PC-9 (cell line): ENCODE data around the gene ZNF609. TPM values are rescaled to one million over a fixed set of nuclear protein-coding genes. Genes with fewer than 3 reads are reported as not detected.

Source experiments
- BruUV-seq: library from RNA; stranded (reverse); fragments of 400-500 nt; replicated peaks from 2 replicates; lab custom pipeline; 2021; lab: Mats Ljungman, UMichigan
- CTCF ChIA-PET: fragments of 300-600 bp; sonication (Branson Sonifier 250); formaldehyde crosslinking; loops from one replicate; lab custom pipeline; 2022; ENCODE audit warnings: antibody characterized with exemption; lab: Charles Lee
- POLR2A ChIA-PET: fragments of 300-600 bp; sonication (Branson Sonifier 250); formaldehyde crosslinking; loops from one replicate; lab custom pipeline; 2022; ENCODE audit warnings: antibody characterized with exemption; ENCODE audit not compliant: unreplicated experiment; lab: Charles Lee
- DNase-seq, 2 experiments: peaks; one replicate each; pipeline versions ENCODE4 v3.0.0 to v3.0.0-alpha.2; 2015 to 2022; ENCODE audit warnings: mixed read lengths in 1 of 2
- H2AFZ ChIP-seq: fragments of 200-600 bp; sonication (generic); 2 replicates; pipeline ENCODE4 v1.8.1; 2017; ENCODE audit warnings: antibody characterized with exemption
- H3F3A ChIP-seq: fragments of 200-600 bp; sonication (generic); 2 replicates; pipeline ENCODE4 v1.8.1; 2017; ENCODE audit warnings: antibody characterized with exemption, mild to moderate bottlenecking, low read depth; ENCODE audit not compliant: insufficient read depth
- H3K27ac ChIP-seq: fragments of 200-600 bp; sonication (generic); 2 replicates; pipeline ENCODE4 v1.6.1; 2016; ENCODE audit warnings: mixed run types
- H3K27me3 ChIP-seq: fragments of 200-600 bp; sonication (generic); 2 replicates; pipeline ENCODE4 v1.6.1; 2016; ENCODE audit warnings: low read depth, mixed run types; ENCODE audit not compliant: insufficient read depth
- H3K36me3 ChIP-seq: fragments of 200-600 bp; sonication (generic); 2 replicates; pipeline ENCODE4 v1.6.1; 2016; ENCODE audit warnings: low read depth, mixed run types
- H3K4me1 ChIP-seq: fragments of 200-600 bp; sonication (generic); replicated peaks from 2 replicates; pipeline ENCODE4 v1.6.1; 2016; ENCODE audit warnings: mixed run types; ENCODE audit not compliant: insufficient read depth
- H3K4me2 ChIP-seq: fragments of 200-600 bp; sonication (generic); 2 replicates; pipeline ENCODE4 v1.6.1; 2017; ENCODE audit warnings: mixed run types
- H3K4me3 ChIP-seq: fragments of 200-600 bp; sonication (generic); 2 replicates; pipeline ENCODE4 v1.6.1; 2016; ENCODE audit warnings: mixed run types
- H3K79me2 ChIP-seq: fragments of 200-600 bp; sonication (generic); 2 replicates; pipeline ENCODE4 v1.6.1; 2017; ENCODE audit warnings: low read depth, mixed run types
- H3K9me2 ChIP-seq: fragments of 200-600 bp; sonication (generic); 2 replicates; pipeline ENCODE4 v1.8.1; 2017; ENCODE audit warnings: mild to moderate bottlenecking; ENCODE audit not compliant: insufficient read depth
- H3K9me3 ChIP-seq: fragments of 200-600 bp; sonication (generic); 2 replicates; pipeline ENCODE4 v1.8.1; 2016; ENCODE audit warnings: low read depth; ENCODE audit not compliant: insufficient read depth
- H4K20me1 ChIP-seq: fragments of 200-600 bp; sonication (generic); 2 replicates; pipeline ENCODE4 v1.8.1; 2017; ENCODE audit not compliant: insufficient read depth
- EZH2 ChIP-seq: fragments of 200-600 bp; sonication (generic); IDR thresholded peaks from 2 replicates; pipeline ENCODE4 v1.8.0; 2017; ENCODE audit warnings: antibody characterized with exemption, low read depth
- intact Hi-C: fragments of 100-400 bp; cut with micrococcal nuclease; formaldehyde crosslinking; loops from one replicate; pipeline ENCODE4 v1.10.0; 2022; ENCODE audit not compliant: unreplicated experiment
- total RNA-seq: library from RNA; stranded (reverse); gene quantifications from 2 replicates; pipeline ENCODE4 v1.2.3, GENCODE V29; 2021
- TF ChIP-seq, protein P1 (sequence below): fragments of 200-600 bp; sonication (generic); conservative IDR thresholded peaks from 2 replicates; pipeline ENCODE4 v1.6.1; 2017; ENCODE audit warnings: mixed run types, antibody characterized with exemption, mild to moderate bottlenecking, moderate library complexity

ZNF609 gene
- total RNA-seq, 1 experiment from 2014 or later = 38.6 TPM

DNA sequence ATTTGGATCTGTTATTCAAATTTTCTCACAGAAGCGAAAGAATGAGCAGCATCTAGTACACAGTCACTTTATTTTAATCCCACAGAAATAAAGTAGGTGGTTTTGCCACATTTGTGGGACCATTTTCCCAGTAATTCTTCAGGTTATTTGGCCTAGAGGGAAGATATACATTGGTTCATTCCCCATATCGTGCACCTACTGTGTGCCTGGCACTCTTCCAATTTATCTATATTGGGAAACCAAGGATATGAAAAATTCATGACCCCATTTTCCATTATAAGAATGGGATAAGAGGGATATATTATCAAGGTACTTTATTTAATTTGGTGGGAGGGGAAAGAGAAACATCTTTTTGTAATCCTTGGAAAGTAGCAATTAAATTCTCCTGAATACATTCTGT lies 37.7 kb upstream of the ZNF609 start:
- H3K79me2 ChIP-seq = no peaks in the 10 kb centered on the region
- no peak for DNase-seq
- H2AFZ ChIP-seq = no peak overlapping the region
- H3F3A ChIP-seq = no peaks in the 10 kb centered on the region; the same call in 1 of the 2 replicates
- H3K9me2 ChIP-seq = no peaks in the 10 kb centered on the region
- no peak overlapping the region for H3K4me2 ChIP-seq
- no peaks in the 10 kb centered on the region for H3K36me3 ChIP-seq
- CTCF ChIA-PET = no interaction called here
- BruUV-seq = no TSS peak
- no peak overlapping the region for H3K4me3 ChIP-seq
- no peak overlapping the region for H3K27ac ChIP-seq
- POLR2A ChIA-PET = no interaction called here
- intact Hi-C loops = loop anchor here (10.0 kb wide), 1 partner anchor 232 kb away; no protein-coding TSS in a partner anchor
- no peaks in the 10 kb centered on the region for H3K27me3 ChIP-seq
- no peaks in the 10 kb centered on the region for H4K20me1 ChIP-seq
- no peaks in the 10 kb centered on the region for H3K9me3 ChIP-seq
- TF ChIP-seq, protein P1, sequence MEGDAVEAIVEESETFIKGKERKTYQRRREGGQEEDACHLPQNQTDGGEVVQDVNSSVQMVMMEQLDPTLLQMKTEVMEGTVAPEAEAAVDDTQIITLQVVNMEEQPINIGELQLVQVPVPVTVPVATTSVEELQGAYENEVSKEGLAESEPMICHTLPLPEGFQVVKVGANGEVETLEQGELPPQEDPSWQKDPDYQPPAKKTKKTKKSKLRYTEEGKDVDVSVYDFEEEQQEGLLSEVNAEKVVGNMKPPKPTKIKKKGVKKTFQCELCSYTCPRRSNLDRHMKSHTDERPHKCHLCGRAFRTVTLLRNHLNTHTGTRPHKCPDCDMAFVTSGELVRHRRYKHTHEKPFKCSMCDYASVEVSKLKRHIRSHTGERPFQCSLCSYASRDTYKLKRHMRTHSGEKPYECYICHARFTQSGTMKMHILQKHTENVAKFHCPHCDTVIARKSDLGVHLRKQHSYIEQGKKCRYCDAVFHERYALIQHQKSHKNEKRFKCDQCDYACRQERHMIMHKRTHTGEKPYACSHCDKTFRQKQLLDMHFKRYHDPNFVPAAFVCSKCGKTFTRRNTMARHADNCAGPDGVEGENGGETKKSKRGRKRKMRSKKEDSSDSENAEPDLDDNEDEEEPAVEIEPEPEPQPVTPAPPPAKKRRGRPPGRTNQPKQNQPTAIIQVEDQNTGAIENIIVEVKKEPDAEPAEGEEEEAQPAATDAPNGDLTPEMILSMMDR = no peak
- no peak for TF ChIP-seq EZH2
- no peaks in the 10 kb centered on the region for H3K4me1 ChIP-seq

DNA sequence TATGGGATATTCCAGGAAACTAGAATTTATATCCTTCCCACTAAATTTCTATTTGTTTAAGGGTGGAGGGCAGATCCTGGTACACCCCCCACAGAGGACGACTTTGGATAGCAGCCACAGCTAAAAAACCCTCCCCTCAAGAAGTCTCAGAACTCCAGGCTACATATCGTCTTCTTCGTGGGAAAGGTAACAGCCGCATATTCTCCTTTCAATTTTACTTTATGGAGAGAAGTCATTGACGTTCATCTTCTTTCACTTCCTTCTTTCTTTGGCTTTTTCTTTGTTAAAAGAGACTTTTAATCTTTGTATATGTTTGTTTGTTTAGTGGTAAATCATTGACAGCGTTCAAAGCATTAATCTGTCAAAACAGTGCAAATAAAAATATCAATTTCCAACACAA lies 36.4 kb upstream of the ZNF609 start:
- H3K9me2 ChIP-seq = no peaks in the 10 kb centered on the region
- no peaks in the 10 kb centered on the region for H3K27me3 ChIP-seq
- no peak for DNase-seq
- no peak overlapping the region for H3K27ac ChIP-seq
- intact Hi-C loops = loop anchor here (10.0 kb wide), 1 partner anchor 231 kb away; no protein-coding TSS in a partner anchor
- H3F3A ChIP-seq = no peaks in the 10 kb centered on the region; the same call in 1 of the 2 replicates
- H3K4me2 ChIP-seq = no peak overlapping the region
- H2AFZ ChIP-seq = no peak overlapping the region
- H3K79me2 ChIP-seq = no peaks in the 10 kb centered on the region
- no peaks in the 10 kb centered on the region for H4K20me1 ChIP-seq
- ChIA-PET POLR2A (no interaction called here), CTCF (no interaction called here)
- no TSS peak for BruUV-seq
- H3K4me1 ChIP-seq = no peaks in the 10 kb centered on the region
- TF ChIP-seq, protein P1 = no peak
- TF ChIP-seq EZH2 = no peak
- H3K4me3 ChIP-seq = no peak overlapping the region
- no peaks in the 10 kb centered on the region for H3K9me3 ChIP-seq
- no peaks in the 10 kb centered on the region for H3K36me3 ChIP-seq

DNA sequence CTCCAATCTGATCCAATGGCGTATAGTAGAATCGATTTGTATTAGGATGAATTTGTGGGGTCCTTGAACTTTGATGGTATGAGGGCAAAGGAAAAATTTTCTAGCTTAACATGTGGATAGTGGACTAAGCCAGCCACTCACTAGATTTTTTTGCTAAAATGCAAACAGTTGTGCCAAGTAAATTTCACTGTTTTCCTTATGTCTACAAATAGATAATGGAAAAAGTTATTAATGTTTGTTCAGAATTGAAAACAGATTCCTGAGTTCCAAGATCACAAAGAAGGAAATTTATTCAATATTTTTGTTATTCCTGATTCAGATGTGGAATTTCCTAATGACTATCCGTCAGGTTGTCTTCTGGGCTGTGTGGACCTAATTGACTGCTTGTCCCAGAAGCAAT lies 35.2 kb upstream of the ZNF609 start:
- H3K4me1 ChIP-seq = no peaks in the 10 kb centered on the region
- H3K27me3 ChIP-seq = no peaks in the 10 kb centered on the region
- intact Hi-C loops = loop anchor here (5.0 to 10.0 kb wide), 2 partner anchors 230 to 302 kb away; no protein-coding TSS in a partner anchor
- H2AFZ ChIP-seq = no peak overlapping the region
- no peaks in the 10 kb centered on the region for H3K79me2 ChIP-seq
- ChIA-PET CTCF (no interaction called here), POLR2A (no interaction called here)
- TF ChIP-seq EZH2 = no peak
- TF ChIP-seq, protein P1 = no peak
- no TSS peak for BruUV-seq
- DNase-seq = no peak
- H3F3A ChIP-seq = no peaks in the 10 kb centered on the region; the same call in 1 of the 2 replicates
- no peaks in the 10 kb centered on the region for H3K9me3 ChIP-seq
- no peak overlapping the region for H3K27ac ChIP-seq
- H3K9me2 ChIP-seq = no peaks in the 10 kb centered on the region
- no peak overlapping the region for H3K4me2 ChIP-seq
- no peaks in the 10 kb centered on the region for H3K36me3 ChIP-seq
- no peak overlapping the region for H3K4me3 ChIP-seq
- H4K20me1 ChIP-seq = no peaks in the 10 kb centered on the region
